ENCODE results near the gene PIK3CD.
"Not testable (repeated sequence)": the region's sequence is repeated elsewhere in the genome, so short reads cannot be mapped to it uniquely, and the experiment has no call there.

PIK3CD gene

DNA sequence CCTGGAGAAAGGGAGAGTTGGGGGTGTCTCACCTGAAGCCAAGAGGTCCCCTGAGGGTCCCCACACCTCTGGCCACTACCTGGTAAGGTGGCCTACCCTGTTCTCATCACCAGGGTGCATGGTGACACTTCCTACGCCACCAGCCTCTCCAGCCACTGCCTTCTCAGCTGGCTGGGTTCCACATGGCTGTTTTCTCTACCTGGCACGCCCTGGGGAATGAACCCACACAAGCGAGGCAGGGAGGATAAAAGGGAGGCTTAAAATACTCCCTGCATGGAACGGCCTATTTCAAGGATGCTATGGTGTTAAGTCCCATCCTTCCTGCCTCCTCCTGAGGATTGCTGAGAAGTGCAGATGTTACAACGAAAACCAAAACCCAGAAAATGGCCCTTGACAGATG lies 84.7 kb downstream of the PIK3CD start:
- DNase-seq (ENCODE audit: low read depth) = no peak

GRCh38 chr1:9737057-9737456 lies 85.5 kb downstream of the PIK3CD start:
- no peak for DNase-seq (ENCODE audit: low read depth)

DNA sequence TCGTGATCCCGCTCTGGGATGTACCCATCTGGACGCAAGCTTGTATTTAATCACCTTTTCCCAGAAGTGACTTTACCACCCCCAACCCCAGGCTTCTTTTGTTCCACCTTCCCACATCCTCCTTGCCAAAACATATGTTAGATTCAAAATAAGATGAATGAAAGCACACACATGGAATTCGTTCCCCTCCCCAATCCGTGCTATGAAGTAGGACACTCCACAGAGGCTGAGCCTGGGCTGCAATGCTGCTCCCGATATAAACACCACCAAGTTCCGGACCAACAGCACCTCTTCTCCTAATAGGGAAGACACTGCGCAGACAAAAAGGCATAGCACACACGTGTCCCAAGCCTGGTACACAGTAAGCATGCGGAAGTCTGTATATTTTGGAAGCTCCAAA lies 86.1 kb downstream of the PIK3CD start:
- DNase-seq (ENCODE audit: low read depth) = no peak

GRCh38 chr1:9744106-9744799 lies 92.7 kb downstream of the PIK3CD start:
- no peak for DNase-seq (ENCODE audit: low read depth)

- no peak for DNase-seq (ENCODE audit: low read depth)
These were observed 94.7 kb downstream of the PIK3CD start for GRCh38 chr1:9746211-9746610.

DNA sequence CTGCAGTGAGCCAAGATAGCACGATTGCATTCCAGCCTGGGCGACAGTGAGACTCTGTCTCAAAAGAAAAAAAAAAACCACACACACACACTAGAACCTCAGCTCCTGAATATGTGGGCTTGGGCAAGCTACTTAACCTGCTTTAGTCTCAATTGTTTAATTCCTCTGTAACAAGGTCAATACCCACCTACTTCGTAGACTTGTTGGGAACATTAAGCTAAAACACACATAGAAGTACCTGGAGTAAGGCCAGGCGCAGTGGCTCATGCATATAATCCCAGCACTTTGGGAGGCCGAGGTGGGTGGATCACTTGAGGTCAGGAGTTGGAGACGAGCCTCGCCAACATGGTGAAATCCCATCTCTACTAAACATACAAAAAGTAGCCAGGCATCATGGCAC lies 95.1 kb downstream of the PIK3CD start:
- DNase-seq (ENCODE audit: low read depth) = no peak

DNA sequence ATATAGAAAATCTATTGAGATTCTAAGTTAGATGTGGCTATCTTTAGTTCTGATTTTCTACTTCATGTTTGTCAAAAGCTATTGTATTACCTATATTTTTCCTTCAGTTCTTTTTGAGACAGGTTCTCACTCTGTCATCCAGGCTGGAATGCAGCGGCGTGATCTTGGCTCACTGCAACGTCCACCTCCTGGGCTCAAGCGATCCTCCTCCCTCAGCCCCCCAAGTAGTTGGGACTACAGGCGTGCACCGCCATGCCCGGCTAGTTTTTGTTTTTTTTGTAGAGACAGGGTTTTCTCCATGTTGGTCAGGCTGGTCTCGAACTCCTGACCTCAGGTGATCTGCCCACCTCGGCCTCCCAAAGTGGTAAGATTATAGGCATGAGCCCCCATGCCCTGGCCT lies 96.9 kb downstream of the PIK3CD start:
- DNase-seq (ENCODE audit: low read depth) = not testable (repeated sequence)

DNA sequence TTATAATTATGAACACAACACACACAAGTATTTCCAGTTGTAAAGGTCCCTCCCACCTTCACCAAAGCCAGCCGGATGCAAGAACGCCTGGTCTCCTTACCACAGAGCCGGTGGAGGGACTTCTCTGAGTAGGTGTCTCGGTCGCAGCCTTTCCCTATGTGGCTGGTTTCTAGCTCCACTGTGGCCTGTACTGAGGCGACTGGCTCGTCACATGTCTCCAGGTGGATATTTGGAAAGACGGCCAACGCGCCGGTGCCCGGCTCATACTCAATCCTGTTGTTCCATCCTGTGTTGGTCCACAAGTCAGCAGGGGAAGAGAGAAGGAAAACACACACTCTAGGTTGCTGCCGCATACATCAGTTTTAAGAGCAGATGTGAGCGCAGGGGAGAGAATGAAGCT lies 97.8 kb downstream of the PIK3CD start:
- DNase-seq (ENCODE audit: low read depth) = no peak

DNA sequence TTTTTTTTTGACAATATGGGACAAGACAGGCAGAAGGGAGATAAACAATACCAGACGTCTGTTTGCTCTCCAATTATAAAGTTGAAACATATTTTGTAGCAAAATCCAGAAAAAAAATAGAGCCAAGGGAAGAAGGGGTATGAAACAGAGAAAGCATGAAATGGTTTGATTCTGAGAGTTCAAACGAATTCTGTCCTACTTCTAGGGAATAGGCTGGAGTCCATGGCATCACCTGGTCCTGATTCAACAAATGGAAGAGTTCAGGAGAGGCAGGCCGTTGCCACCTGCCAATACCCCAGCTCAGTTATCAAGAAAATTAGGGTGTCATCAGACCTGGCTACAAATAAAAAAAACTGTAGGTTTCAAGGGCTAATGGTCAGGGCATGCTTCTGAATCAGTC lies 100.4 kb downstream of the PIK3CD start:
- DNase-seq (ENCODE audit: low read depth) = no peak

DNA sequence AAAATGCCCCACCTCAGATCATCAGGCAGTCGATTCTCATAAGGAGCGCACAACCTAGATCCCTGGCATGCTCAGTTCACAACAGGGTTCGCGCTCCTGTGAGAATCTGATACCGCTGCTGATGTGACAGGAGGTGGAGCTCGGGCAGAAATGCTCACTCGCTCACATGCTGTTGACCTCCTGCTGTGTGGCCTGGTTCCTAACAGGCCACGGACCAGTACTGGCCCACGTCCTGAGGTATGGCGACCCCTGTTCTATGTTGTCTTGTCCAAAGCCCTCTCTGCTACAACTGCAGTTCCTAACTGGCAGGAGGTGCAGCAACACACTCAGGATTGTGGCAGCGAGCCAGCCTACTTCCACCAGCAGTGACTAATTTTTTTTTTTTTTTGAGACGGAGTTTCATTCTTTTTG lies 101.6 kb downstream of the PIK3CD start:
- DNase-seq (ENCODE audit: low read depth) = no peak

- DNase-seq (ENCODE audit: low read depth) = no peak
These were observed 104.0 kb downstream of the PIK3CD start for GRCh38 chr1:9755441-9755995.

- DNase-seq (ENCODE audit: low read depth) = no peak
These were observed 107.1 kb downstream of the PIK3CD start for GRCh38 chr1:9758559-9759121.

- no peak for DNase-seq (ENCODE audit: low read depth)
These were observed 108.4 kb downstream of the PIK3CD start for GRCh38 chr1:9759939-9760338.

GRCh38 chr1:9760824-9761223 lies 109.3 kb downstream of the PIK3CD start:
- no peak for DNase-seq (ENCODE audit: low read depth)

DNA sequence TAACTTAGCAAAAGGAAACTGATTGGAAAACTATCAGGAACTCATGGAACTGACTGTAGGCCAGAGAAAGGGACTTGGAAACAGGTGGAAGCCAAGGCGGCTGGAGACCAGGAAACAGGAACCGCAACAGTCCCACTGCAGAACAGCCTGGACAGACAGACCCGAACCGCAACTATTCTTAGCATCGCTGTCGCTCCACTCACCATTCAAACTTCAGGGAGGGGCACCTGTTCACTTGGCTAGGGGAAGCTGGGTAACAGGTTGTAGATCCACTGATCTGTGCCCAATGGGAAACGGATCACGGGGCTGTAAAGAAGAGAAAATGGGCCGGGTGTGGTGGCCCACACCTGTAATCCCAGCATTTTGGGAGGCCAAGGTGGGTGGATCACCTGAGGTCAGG lies 110.3 kb downstream of the PIK3CD start:
- no peak for DNase-seq (ENCODE audit: low read depth)

DNA sequence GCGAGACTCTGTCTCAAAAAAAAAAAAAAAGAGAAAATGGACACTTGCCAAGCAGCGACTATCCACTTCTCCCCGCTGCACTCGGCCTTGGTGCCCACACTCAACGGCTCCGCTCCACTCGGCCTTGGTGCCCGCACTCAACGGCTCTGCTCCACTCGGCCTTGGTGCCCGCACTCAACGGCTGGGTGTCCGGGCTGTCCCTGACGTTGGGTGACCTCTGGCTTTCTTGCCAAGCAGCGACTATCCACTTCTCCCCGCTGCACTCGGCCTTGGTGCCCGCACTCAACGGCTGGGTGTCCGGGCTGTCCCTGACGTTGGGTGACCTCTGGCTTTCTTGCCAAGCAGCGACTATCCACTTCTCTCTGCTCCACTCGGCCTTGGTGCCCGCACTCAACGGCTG lies 110.9 kb downstream of the PIK3CD start:
- not testable (repeated sequence) for DNase-seq (ENCODE audit: low read depth)

DNA sequence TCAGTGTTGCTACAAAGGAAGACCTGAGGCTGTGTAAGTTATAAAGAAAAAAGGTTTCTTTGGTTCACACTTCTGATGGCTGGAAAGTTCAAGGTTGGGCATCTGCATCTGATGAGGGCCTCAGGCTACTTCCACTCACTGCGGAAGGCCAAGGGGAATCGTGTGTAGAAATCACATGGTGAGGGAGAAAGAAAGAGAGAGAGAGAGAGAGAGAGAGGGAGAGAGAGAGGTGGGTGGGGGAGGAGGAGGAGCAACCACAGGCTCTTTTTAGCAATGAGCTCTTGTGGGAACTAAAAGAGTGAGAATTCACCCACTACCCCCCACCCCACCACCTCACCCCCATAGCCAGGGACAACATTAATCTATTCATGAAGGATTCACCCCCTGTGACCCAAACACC lies 112.4 kb downstream of the PIK3CD start:
- no peak for DNase-seq (ENCODE audit: low read depth)

GRCh38 chr1:9764550-9764949 lies 113.0 kb downstream of the PIK3CD start:
- DNase-seq (ENCODE audit: low read depth) = no peak

DNA sequence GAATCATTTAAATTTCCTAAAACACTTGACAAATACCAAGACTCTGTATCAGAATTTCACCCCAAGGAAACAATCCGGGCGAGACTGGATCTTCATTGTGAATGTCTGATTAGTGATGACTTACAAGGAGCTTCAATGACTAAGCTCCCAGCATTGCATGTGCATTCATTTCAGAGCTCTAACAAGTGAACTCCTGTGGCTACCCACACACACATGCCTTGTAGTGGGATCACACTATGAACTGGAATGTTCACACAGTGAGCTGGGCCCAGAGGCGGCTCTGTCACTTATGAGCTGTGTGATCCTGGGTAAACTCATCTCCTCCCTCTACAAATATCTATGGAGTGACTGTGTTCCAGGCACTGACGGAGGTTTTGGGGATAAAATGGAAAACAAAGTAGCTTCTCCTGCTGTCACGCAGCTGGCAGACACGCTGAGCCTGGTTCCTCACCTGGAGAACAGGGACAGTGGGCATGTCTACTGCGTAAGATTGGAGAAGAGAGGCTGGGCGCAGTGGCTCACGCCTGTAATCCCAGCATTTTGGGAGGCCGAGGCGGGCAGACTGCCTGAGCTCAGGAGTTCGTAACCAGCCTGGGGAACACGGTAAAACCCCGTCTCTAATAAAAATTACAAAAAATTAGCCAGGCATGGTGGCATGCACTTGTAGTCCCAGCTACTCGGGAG lies 115.4 kb downstream of the PIK3CD start:
- DNase-seq (ENCODE audit: low read depth) = no peak

DNA sequence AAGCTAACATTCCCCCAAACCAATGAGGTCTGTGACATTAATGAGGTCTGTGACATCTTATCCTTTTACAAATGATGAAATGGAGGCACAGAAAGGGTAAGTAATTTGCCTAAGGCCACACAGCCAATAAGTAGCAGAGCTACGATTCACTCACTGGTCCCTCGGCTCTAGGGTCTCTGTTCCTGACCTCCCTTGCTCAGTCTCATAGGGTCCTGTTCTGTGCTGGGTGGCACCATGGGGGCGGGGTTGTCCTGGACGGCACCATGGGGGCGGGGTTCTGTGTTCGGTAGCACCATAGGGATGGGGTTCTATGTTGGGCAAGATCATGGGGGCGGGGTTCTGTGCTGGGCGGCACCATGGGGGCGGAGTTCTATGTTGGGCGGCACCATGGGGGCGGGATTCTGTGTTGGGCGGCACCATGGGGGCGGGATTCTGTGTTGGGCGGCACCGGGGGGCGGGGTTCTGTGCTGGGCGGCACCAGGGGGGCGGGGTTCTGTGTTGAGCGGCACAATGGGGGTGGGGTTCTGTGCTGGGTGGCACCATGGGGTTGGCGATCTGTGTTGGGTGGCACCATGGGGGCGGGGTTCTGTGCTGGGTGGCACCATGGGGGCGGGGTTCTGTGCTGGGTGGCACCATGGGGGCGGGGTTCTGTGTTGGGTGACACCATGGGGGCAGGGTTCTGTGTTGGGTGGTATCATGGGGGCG lies 116.6 kb downstream of the PIK3CD start:
- no peak for DNase-seq (ENCODE audit: low read depth)

- DNase-seq (ENCODE audit: low read depth) = no peak
These were observed 117.5 kb downstream of the PIK3CD start for GRCh38 chr1:9768983-9769382.

- DNase-seq (ENCODE audit: low read depth) = no peak
These were observed 118.8 kb downstream of the PIK3CD start for GRCh38 chr1:9770298-9770697.
